Measurements from ENCODE around the gene RGL3. TPM values are rescaled to one million over a fixed set of nuclear protein-coding genes. Genes with fewer than 3 reads are reported as not detected.

Gene RGL3
- total and polyA plus RNA-seq, 10 of the 15 experiments (the other 5 are each of a cell fraction or from before 2014, with no cell fraction given): not detected

DNA sequence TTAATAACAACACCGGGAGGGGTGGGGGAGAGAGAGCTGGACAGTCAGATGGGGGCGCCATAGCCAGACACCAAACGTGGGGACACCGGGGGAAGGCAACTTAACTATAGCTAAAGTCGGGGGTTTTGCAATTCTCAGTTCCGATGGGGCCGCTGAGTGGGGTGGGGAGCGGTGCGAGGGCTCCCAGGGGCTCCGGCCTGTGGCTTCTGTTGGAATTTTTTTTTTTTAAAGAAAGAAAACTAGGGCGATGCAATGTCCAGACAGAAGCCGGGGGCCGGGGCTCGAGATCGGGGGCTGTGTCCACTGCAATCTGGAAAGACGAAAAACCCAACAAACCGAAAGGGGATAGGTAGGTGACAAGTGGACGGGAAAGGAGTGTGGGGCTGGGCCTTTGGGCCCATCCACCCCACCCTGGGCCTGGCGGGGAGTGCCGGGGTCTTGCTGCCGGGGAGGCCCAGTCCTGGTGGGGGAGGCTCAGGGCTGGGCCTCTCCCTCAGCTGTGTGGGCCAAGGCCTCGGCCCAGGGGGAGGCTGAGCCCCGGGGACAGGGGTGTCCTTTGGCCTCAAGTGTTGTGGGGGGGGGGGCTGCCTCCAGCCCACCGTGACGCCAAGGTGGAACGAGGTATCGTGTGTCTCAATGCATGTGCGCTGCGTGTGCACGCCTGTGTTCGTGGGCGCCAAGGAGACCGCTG, 33.7 kb upstream of the RGL3 start:
- POLR2A ChIA-PET: interaction anchor here (0.7 to 1.7 kb wide), 8 partner anchors 9 to 565 kb away, joined by 3 to 9 read pairs (median 5); no protein-coding TSS in a partner anchor
- in situ Hi-C loops (cut with MboI): no loop called here
- H3K4me2 ChIP-seq (ENCODE audit: control insufficient read depth, insufficient read depth): peak overlapping the region; percentile 17; the same call in 1 of the 2 replicates

More for the DNA sequence above, 33.7 kb upstream of the RGL3 start:
- H3K9ac ChIP-seq (ENCODE audit: control insufficient read depth, insufficient read depth, low read length): no peak overlapping the region
- DNase-seq (ENCODE audit: low read depth, low spot score) (no peak), ATAC-seq (no peak), FAIRE-seq (no peak)
- H3K27me3 ChIP-seq (replicated peaks in 1 of 2; ENCODE audit: control insufficient read depth in 2 of 2, insufficient read depth in 2 of 2, low read length in 1 of 2): no peaks in the 10 kb centered on the region
- H2AFZ ChIP-seq (ENCODE audit: control insufficient read depth, low read depth, low read length): no peak overlapping the region
- ChIA-PET RAD21 (ENCODE audit: unreplicated experiment) (interaction anchor here (0.9 to 2.2 kb wide), 6 partner anchors 17 to 77 kb away, joined by 3 to 19 read pairs (median 5); partner anchors contain the start of genes EPOR and PRKCSH), SMC1A (ENCODE audit: uncharacterized antibody, unreplicated experiment) (interaction anchor here (0.8 to 1.6 kb wide), 5 partner anchors 29 to 78 kb away, joined by 3 to 7 read pairs (median 7); partner anchors contain the start of genes ECSIT and SWSAP1), CTCF (interaction anchor here (0.6 to 1.8 kb wide), 15 partner anchors 9 to 210 kb away, joined by 3 to 14 read pairs (median 5); partner anchors contain the start of genes ODAD3, PRKCSH and SWSAP1)
- WGBS (ENCODE audit: insufficient coverage, insufficient replicate concordance, low lambda C conversion rate, missing lambda C conversion rate): 23% methylated on average over 30 of the region's 33 CpGs
- no peaks in the 10 kb centered on the region for H3K9me3 ChIP-seq (replicated peaks; ENCODE audit: control insufficient read depth, insufficient read depth, low read length)
- H3K4me3 ChIP-seq: no peak overlapping the region; the same call in 1 of the 2 replicates
- H3K27ac ChIP-seq (ENCODE audit: control insufficient read depth, insufficient read depth): no peak overlapping the region
- no TSS peak for BruUV-seq (replicated peaks)
- intact Hi-C loops (cut with micrococcal nuclease; ENCODE audit: unreplicated experiment): no loop called here
- H3K79me2 ChIP-seq (ENCODE audit: control insufficient read depth, insufficient read depth, low read length): no peaks in the 10 kb centered on the region
- H3K4me1 ChIP-seq (ENCODE audit: control insufficient read depth, insufficient read depth, low read length): 0 out of 2 replicates have a peak, but pooled peaks cover 4% of the 10 kb centered on the region
- H4K20me1 ChIP-seq (ENCODE audit: control insufficient read depth, insufficient read depth): no peaks in the 10 kb centered on the region
- peaks cover 0 to 10% of the 10 kb centered on the region in 2 experiments; a peak in 2 of 4 replicates for H3K36me3 ChIP-seq (ENCODE audit: control insufficient read depth in 2 of 2, insufficient read depth in 2 of 2, low read length in 1 of 2)
- TF ChIP-seq, protein P1, sequence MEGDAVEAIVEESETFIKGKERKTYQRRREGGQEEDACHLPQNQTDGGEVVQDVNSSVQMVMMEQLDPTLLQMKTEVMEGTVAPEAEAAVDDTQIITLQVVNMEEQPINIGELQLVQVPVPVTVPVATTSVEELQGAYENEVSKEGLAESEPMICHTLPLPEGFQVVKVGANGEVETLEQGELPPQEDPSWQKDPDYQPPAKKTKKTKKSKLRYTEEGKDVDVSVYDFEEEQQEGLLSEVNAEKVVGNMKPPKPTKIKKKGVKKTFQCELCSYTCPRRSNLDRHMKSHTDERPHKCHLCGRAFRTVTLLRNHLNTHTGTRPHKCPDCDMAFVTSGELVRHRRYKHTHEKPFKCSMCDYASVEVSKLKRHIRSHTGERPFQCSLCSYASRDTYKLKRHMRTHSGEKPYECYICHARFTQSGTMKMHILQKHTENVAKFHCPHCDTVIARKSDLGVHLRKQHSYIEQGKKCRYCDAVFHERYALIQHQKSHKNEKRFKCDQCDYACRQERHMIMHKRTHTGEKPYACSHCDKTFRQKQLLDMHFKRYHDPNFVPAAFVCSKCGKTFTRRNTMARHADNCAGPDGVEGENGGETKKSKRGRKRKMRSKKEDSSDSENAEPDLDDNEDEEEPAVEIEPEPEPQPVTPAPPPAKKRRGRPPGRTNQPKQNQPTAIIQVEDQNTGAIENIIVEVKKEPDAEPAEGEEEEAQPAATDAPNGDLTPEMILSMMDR (IDR thresholded peaks at IDR 0.05 in 2 of 3, conservative IDR thresholded peaks at IDR 0.05 in 1 of 3; ENCODE audit: control insufficient read depth in 2 of 3, extremely low read depth in 1 of 3, insufficient read depth in 1 of 3, low read depth in 3 of 3, low read length in 3 of 3): peak in 1 of 3 experiments; percentile 12; a peak in 1 of 6 replicates
- TF ChIP-seq, protein P2, sequence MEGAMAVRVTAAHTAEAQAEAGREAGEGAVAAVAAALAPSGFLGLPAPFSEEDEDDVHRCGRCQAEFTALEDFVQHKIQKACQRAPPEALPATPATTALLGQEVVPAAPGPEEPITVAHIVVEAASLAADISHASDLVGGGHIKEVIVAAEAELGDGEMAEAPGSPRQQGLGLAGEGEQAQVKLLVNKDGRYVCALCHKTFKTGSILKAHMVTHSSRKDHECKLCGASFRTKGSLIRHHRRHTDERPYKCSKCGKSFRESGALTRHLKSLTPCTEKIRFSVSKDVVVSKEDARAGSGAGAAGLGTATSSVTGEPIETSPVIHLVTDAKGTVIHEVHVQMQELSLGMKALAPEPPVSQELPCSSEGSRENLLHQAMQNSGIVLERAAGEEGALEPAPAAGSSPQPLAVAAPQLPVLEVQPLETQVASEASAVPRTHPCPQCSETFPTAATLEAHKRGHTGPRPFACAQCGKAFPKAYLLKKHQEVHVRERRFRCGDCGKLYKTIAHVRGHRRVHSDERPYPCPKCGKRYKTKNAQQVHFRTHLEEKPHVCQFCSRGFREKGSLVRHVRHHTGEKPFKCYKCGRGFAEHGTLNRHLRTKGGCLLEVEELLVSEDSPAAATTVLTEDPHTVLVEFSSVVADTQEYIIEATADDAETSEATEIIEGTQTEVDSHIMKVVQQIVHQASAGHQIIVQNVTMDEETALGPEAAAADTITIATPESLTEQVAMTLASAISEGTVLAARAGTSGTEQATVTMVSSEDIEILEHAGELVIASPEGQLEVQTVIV (IDR thresholded peaks at IDR 0.05; ENCODE audit: borderline replicate concordance, partially characterized antibody): no peak

Data from GM12878 (cell line).